BE2C (cell line): Measurements from ENCODE around the gene UGDH.
"Not testable (repeated sequence)": the region's sequence is repeated elsewhere in the genome, so short reads cannot be mapped to it uniquely, and the experiment has no call there.

Experiments used
- DNase-seq: peaks from one replicate; pipeline ENCODE4 v3.0.0-alpha.2; 2020
- H3K27me3 ChIP-seq: fragments of 250-450 bp; sonication (Bioruptor Pico); 2 replicates; pipeline ENCODE4 v1.5.1; 2020; ENCODE audit warnings: mild to moderate bottlenecking
- H3K36me3 ChIP-seq: fragments of 250-450 bp; sonication (Bioruptor Pico); 2 replicates; pipeline ENCODE4 v1.5.1; 2020; ENCODE audit warnings: mild to moderate bottlenecking
- H3K4me1 ChIP-seq: fragments of 250-450 bp; sonication (Bioruptor Pico); 2 replicates; pipeline ENCODE4 v1.5.1; 2020
- H3K4me3 ChIP-seq: 2 replicates; pipeline ENCODE4 v1.5.1; 2011; ENCODE audit warnings: low read depth, low read length
- H3K9me3 ChIP-seq: fragments of 250-450 bp; sonication (Bioruptor Pico); 2 replicates; pipeline ENCODE4 v1.5.1; 2020
- CTCF ChIP-seq: IDR thresholded peaks from 2 replicates; pipeline ENCODE4 v1.5.1; 2012; ENCODE audit warnings: mild to moderate bottlenecking, low read depth, low read length

UGDH gene

DNA sequence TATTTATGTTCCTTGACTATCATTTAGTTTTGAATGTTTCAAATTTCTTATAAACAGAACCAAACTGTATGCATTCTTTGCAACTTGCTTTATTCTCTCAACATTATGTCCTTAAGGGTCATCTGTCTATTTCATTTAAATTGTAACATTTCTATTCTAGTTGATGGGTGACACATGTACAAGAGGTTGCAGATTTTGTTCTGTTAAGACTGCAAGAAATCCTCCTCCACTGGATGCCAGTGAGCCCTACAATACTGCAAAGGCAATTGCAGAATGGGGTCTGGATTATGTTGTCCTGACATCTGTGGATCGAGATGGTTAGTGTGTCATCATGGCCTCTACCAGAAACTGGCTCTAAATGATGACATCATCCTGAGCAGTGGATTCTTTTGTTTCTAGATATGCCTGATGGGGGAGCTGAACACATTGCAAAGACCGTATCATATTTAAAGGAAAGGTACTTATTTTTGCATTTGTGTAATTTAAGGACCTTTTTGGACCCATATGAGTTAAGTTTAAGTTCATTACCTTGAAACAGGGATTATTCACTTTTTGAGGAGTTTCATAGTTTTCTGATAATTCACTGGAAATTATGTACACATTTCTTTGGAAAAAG is 62.2 kb downstream of the UGDH start:
- Histone ChIP-seq H3K27me3 (no peaks in the 10 kb centered on the region), H3K4me1 (peaks cover 4% of the 10 kb centered on the region), H3K4me3 (no peak overlapping the region), H3K9me3 (no peaks in the 10 kb centered on the region), H3K36me3 (peaks cover 36% of the 10 kb centered on the region)
- DNase-seq: peak; percentile 78
- TF ChIP-seq CTCF: peak; percentile 35

DNA sequence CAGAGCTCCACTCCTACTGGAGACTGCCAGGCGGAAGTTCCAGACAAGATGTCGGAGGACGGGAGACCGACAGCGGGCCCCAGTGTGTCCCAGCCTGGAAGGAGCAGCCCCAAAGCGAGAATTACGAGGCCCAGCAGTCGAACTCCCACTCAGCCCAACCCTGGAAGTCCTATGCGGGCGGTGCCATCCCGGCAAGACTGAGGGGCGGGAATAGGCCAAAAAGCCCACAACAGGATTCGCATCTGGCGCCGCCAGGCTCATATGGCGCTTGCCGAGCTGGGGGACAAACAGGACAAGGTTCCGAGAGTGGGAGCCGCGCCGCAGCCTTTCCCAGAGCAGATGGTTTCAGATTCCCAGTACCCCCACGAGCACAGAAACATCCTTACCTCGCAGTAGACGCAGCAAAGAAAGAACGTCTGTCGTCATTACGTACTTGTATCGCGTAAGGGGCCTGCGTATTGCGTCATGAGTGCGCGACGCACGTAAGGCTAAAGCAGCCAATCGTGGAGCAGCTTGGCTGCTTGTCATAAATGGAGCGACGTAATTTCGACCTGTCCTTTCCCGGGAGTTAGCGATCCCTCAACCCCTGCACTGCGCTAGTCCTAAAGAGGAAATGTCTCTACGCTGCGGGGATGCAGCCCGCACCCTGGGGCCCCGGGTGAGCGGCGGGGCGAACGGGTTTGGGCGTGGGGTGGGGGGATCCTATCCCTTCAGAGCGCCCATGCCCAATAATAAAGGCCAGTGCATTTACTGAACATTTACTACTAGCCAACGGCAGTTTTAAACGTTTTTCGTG is 68.5 kb downstream of the UGDH start, which contains the start of the genes LIAS and RPL9:
Gene LIAS, plus strand, starts transcription at position 552 of the 796 bp plus-strand sequence. Its CDS starts 62 bp downstream, at position 614.
Gene RPL9, minus strand, starts transcription at position 418 of the 796 bp plus-strand sequence. CDS start 483 bp downstream, outside the sequence.
- Histone ChIP-seq H3K27me3 (no peaks in the 10 kb centered on the region), H3K9me3 (no peaks in the 10 kb centered on the region), H3K36me3 (peaks cover 57% of the 10 kb centered on the region), H3K4me3 (peak within 1 kb of the TSS; percentile 94), H3K4me1 (peaks cover 3% of the 10 kb centered on the region; the same call in 1 of the 2 replicates)
- no peak for TF ChIP-seq CTCF
- peak; percentile 94 for DNase-seq

GRCh38 chr4:39458161-39458504 is 69.1 kb downstream of the UGDH start:
- not testable (repeated sequence) for H3K9me3 ChIP-seq, H3K4me1 ChIP-seq, DNase-seq, H3K27me3 ChIP-seq
- Histone ChIP-seq H3K4me3 (peak overlapping the region; percentile 94), H3K36me3 (peaks cover 57% of the 10 kb centered on the region)

DNA sequence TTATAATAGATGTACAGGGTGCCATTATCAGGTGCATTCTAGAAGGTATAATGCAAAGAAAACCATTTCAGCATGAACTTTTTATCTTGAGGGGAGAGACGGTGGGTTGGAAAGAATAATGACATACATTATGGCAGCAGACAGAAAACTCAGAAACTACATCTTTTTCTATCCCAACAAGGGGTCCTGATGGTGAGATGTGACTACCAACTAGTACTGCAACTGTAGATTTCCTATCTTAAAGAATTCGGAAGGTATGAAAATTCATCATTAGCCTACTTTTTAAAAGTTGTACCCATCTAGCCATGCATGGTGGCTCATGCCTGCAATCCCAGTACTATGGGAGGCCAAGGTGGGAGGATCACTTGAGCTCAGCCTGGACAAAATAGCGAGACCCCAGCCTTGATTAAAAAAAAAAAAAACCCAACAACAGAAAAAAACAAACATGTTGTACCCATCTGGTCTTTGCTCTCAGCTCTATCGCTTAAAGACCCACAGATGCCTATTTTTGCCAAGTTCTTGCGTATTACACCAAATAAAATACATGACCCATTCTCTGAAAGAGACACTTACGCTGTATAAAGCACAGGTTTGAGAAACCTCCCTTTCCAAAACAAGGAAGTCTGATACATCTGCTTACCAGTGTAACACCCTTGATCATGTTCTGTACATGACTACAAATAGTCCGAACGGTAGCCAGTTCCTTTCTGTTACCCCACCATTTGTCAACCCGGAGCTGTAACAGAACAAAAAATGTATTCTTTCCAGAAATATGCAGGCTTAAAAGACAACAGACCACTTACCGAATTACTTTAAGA is 70.1 kb downstream of the UGDH start:
- no peak for TF ChIP-seq CTCF
- Histone ChIP-seq H3K36me3 (peaks cover 66% of the 10 kb centered on the region), H3K9me3 (no peaks in the 10 kb centered on the region), H3K27me3 (no peaks in the 10 kb centered on the region), H3K4me1 (peaks cover 3% of the 10 kb centered on the region; the same call in 1 of the 2 replicates), H3K4me3 (peak overlapping the region; percentile 94)
- DNase-seq: no peak

GRCh38 chr4:39455486-39455885 is 71.8 kb downstream of the UGDH start:
- no peak for TF ChIP-seq CTCF
- no peak for DNase-seq
- Histone ChIP-seq H3K36me3 (peaks cover 74% of the 10 kb centered on the region), H3K27me3 (no peaks in the 10 kb centered on the region), H3K9me3 (no peaks in the 10 kb centered on the region), H3K4me1 (peaks cover 3% of the 10 kb centered on the region; the same call in 1 of the 2 replicates), H3K4me3 (peak overlapping the region; percentile 94)

DNA sequence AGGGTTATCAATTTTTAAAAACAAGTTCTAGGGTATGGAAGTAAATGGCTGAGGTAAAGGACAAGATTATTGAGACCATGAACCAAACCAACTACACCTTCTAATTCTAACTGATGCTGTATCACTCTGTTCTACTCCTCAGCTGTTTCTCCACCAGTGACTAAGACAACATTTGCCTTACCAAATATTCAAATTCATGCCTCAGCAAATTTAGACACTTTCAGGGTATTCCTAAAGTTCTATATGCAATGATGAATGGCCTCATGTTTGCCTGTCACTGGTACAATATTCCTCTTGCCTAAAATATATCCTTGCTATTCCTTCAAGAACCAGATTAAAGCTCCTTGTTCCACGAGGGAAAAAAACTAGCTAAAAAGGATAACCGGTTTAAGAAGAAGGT is 73.5 kb downstream of the UGDH start:
- H3K36me3 ChIP-seq: peaks cover 79% of the 10 kb centered on the region
- no peak for DNase-seq

More for the DNA sequence above, 73.5 kb downstream of the UGDH start:
- H3K4me1 ChIP-seq: peaks cover 3% of the 10 kb centered on the region; the same call in 1 of the 2 replicates
- no peaks in the 10 kb centered on the region for H3K9me3 ChIP-seq
- no peak overlapping the region for H3K4me3 ChIP-seq
- H3K27me3 ChIP-seq: no peaks in the 10 kb centered on the region
- no peak for TF ChIP-seq CTCF
